Activated T-cell treated with anti-CD3 and anti-CD28 coated beads, Interleukin-2, amount 50 U/mL, for 1 hour (primary cell): Measurements from ENCODE around the gene ALX4.

Source experiments
- DNase-seq: peaks from one replicate; pipeline ENCODE4 v3.0.0-alpha.2; 2020

Gene ALX4

GRCh38 chr11:44267006-44267749, 42.8 kb downstream of the ALX4 start:
- DNase-seq, result no peak

GRCh38 chr11:44266056-44266780, 43.7 kb downstream of the ALX4 start:
- no peak for DNase-seq

GRCh38 chr11:44264761-44265160, 45.2 kb downstream of the ALX4 start:
- no peak for DNase-seq

GRCh38 chr11:44264438-44264749, 45.5 kb downstream of the ALX4 start:
- DNase-seq, result no peak

- DNase-seq, result no peak
Measured at GRCh38 chr11:44263738-44264437, 46.1 kb downstream of the ALX4 start.

- DNase-seq, result no peak
Measured at GRCh38 chr11:44261800-44262591, 47.9 kb downstream of the ALX4 start.

- DNase-seq, result no peak
Measured at GRCh38 chr11:44260081-44260480, 49.9 kb downstream of the ALX4 start.

- DNase-seq, result no peak
Measured at GRCh38 chr11:44258839-44259420, 51.0 kb downstream of the ALX4 start.

- no peak for DNase-seq
Measured at GRCh38 chr11:44258190-44258489, 51.8 kb downstream of the ALX4 start.

- no peak for DNase-seq
Measured at GRCh38 chr11:44257338-44258189, 52.4 kb downstream of the ALX4 start.

- no peak for DNase-seq
Measured at GRCh38 chr11:44256673-44257291, 53.2 kb downstream of the ALX4 start.

- DNase-seq, result no peak
Measured at GRCh38 chr11:44255406-44256071, 54.4 kb downstream of the ALX4 start.

- no peak for DNase-seq
Measured at GRCh38 chr11:44252999-44253602, 56.8 kb downstream of the ALX4 start.

- no peak for DNase-seq
Measured at GRCh38 chr11:44250421-44250820, 59.5 kb downstream of the ALX4 start.

- DNase-seq, result no peak
Measured at GRCh38 chr11:44248109-44248508, 61.8 kb downstream of the ALX4 start.

GRCh38 chr11:44247508-44247907, 62.4 kb downstream of the ALX4 start:
- no peak for DNase-seq

GRCh38 chr11:44246726-44247125, 63.2 kb downstream of the ALX4 start:
- no peak for DNase-seq

- no peak for DNase-seq
Measured at GRCh38 chr11:44244639-44245310, 65.2 kb downstream of the ALX4 start.

GRCh38 chr11:44243595-44244343, 66.2 kb downstream of the ALX4 start:
- DNase-seq, result no peak
